Measurements from ENCODE around the gene PRKAB1.

Gene PRKAB1

DNA sequence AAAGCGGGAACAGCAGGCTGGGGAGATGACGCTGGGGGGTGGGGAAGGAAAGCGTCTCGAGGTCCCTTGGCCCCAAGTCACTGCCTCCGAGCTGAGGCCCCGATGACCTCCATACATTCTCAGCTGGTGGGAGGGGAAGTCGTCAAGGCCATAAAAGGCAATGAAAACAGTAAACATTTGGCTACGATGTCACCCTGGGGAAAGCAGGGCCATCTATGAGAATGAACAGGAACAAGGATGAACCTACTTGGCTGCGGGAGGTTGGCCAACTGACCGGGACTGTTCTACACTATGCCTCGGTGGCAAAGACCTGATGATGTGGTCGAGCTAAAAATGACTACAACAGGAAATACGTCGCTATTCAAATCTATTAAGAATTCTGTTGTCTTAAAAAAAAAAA lies 19.5 kb downstream of the PRKAB1 start:
- Histone ChIP-seq H3K27me3 (replicated peaks; ENCODE audit: insufficient read depth, low read length) (no peaks in the 10 kb centered on the region), H3K9me3 (replicated peaks; ENCODE audit: insufficient read depth, low read length) (no peaks in the 10 kb centered on the region), H3K4me1 (ENCODE audit: low read length) (0 out of 2 replicates have a peak, but pooled peaks cover 2% of the 10 kb centered on the region), H3K36me3 (replicated peaks; ENCODE audit: insufficient read depth, low read length) (no peaks in the 10 kb centered on the region), H3K9ac (ENCODE audit: low read length) (no peak overlapping the region), H3K9me2 (replicated peaks; ENCODE audit: insufficient read depth, low read length) (no peaks in the 10 kb centered on the region), H3K27ac (ENCODE audit: low read length) (no peak overlapping the region), H3K79me2 (ENCODE audit: low read length) (no peaks in the 10 kb centered on the region), H3K4me2 (ENCODE audit: low read depth, low read length) (no peak overlapping the region), H3F3A (ENCODE audit: insufficient read depth, low read length) (0 out of 2 replicates have a peak, but pooled peaks cover 3% of the 10 kb centered on the region), H4K20me1 (ENCODE audit: insufficient read depth, low read length) (no peaks in the 10 kb centered on the region), H3K4me3 (ENCODE audit: low read length) (no peak overlapping the region), H2AFZ (ENCODE audit: low read length) (no peak overlapping the region)
- TF ChIP-seq, protein P1, sequence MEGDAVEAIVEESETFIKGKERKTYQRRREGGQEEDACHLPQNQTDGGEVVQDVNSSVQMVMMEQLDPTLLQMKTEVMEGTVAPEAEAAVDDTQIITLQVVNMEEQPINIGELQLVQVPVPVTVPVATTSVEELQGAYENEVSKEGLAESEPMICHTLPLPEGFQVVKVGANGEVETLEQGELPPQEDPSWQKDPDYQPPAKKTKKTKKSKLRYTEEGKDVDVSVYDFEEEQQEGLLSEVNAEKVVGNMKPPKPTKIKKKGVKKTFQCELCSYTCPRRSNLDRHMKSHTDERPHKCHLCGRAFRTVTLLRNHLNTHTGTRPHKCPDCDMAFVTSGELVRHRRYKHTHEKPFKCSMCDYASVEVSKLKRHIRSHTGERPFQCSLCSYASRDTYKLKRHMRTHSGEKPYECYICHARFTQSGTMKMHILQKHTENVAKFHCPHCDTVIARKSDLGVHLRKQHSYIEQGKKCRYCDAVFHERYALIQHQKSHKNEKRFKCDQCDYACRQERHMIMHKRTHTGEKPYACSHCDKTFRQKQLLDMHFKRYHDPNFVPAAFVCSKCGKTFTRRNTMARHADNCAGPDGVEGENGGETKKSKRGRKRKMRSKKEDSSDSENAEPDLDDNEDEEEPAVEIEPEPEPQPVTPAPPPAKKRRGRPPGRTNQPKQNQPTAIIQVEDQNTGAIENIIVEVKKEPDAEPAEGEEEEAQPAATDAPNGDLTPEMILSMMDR (IDR thresholded peaks at IDR 0.05; ENCODE audit: low read length), result no peak
- TF ChIP-seq EZH2phosphoT487 (IDR thresholded peaks at IDR 0.05; ENCODE audit: low read length) (no peak), EZH2 (optimal IDR thresholded peaks at IDR 0.05; ENCODE audit: low read depth, low read length) (no peak)
- no peak for DNase-seq

DNA sequence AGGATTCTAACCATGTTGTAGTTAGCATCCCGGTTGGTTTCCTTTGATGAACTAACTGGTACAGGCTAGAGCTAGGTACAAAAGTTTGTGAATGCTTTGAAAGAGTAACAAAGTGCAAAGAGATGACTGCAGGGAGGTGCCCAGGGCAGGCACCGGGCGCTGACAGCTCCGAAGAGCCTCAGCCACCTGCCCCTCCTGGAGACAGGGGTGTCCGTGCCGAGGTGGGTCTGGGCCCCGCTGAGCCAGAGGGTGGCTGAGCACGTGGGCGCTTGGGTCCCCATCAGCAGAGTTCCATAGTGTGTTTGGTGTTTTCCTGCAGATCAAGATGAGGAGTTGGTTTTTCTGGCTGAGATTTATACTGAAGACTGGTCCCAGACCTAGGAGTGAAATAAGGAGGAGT lies 19.9 kb downstream of the PRKAB1 start:
- Histone ChIP-seq H3K4me3 (ENCODE audit: low read length) (no peak overlapping the region), H3K4me2 (ENCODE audit: low read depth, low read length) (no peak overlapping the region), H3K79me2 (ENCODE audit: low read length) (no peaks in the 10 kb centered on the region), H3K36me3 (replicated peaks; ENCODE audit: insufficient read depth, low read length) (no peaks in the 10 kb centered on the region), H3F3A (ENCODE audit: insufficient read depth, low read length) (no peaks in the 10 kb centered on the region), H3K27me3 (replicated peaks; ENCODE audit: insufficient read depth, low read length) (no peaks in the 10 kb centered on the region), H3K4me1 (ENCODE audit: low read length) (no peaks in the 10 kb centered on the region), H3K9me2 (replicated peaks; ENCODE audit: insufficient read depth, low read length) (no peaks in the 10 kb centered on the region), H4K20me1 (ENCODE audit: insufficient read depth, low read length) (no peaks in the 10 kb centered on the region), H3K9me3 (replicated peaks; ENCODE audit: insufficient read depth, low read length) (no peaks in the 10 kb centered on the region), H2AFZ (ENCODE audit: low read length) (no peak overlapping the region), H3K27ac (ENCODE audit: low read length) (no peak overlapping the region), H3K9ac (ENCODE audit: low read length) (no peak overlapping the region)
- TF ChIP-seq EZH2 (optimal IDR thresholded peaks at IDR 0.05; ENCODE audit: low read depth, low read length) (no peak), EZH2phosphoT487 (IDR thresholded peaks at IDR 0.05; ENCODE audit: low read length) (no peak)
- TF ChIP-seq, protein P1 (IDR thresholded peaks at IDR 0.05; ENCODE audit: low read length), result no peak
- no peak for DNase-seq

DNA sequence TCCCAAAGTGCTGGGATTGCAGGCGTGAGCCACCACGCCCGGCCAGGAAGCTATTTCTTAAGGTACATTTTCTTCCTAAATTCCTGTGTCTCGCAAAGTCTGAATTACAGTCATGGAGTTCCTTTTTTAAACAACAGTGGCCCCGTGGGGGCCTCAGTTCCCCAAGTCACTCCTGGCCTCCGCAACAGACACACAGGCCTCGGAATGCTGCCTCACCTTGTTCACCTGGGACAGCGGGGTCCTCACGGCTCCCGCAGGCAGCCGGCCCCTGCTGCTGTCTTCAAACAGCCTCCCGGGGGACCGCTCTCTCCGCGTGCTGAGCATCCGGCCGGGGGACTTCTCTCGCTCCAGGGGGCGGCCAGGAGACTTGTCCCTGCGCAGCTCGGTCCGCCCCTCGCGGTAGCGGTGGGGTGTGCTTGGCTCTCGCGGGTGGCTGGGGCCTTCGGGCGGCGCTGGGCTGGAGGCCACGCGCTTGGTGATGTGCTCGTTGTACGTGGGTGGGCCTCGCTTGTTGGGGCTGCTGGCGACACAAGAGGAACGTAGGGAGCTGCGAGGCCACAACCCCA lies 22.1 kb downstream of the PRKAB1 start:
- DNase-seq, result no peak
- Histone ChIP-seq H3K36me3 (replicated peaks; ENCODE audit: insufficient read depth, low read length) (no peaks in the 10 kb centered on the region), H3F3A (ENCODE audit: insufficient read depth, low read length) (no peaks in the 10 kb centered on the region), H3K9me3 (replicated peaks; ENCODE audit: insufficient read depth, low read length) (no peaks in the 10 kb centered on the region), H3K27ac (ENCODE audit: low read length) (no peak overlapping the region), H3K79me2 (ENCODE audit: low read length) (no peaks in the 10 kb centered on the region), H3K27me3 (replicated peaks; ENCODE audit: insufficient read depth, low read length) (no peaks in the 10 kb centered on the region), H3K4me3 (ENCODE audit: low read length) (no peak overlapping the region), H4K20me1 (ENCODE audit: insufficient read depth, low read length) (no peaks in the 10 kb centered on the region), H3K4me2 (ENCODE audit: low read depth, low read length) (no peak overlapping the region), H3K9me2 (replicated peaks; ENCODE audit: insufficient read depth, low read length) (no peaks in the 10 kb centered on the region), H3K4me1 (ENCODE audit: low read length) (no peaks in the 10 kb centered on the region), H3K9ac (ENCODE audit: low read length) (no peak overlapping the region), H2AFZ (ENCODE audit: low read length) (no peak overlapping the region)
- TF ChIP-seq, protein P1 (IDR thresholded peaks at IDR 0.05; ENCODE audit: low read length), result no peak
- TF ChIP-seq EZH2 (optimal IDR thresholded peaks at IDR 0.05; ENCODE audit: low read depth, low read length) (no peak), EZH2phosphoT487 (IDR thresholded peaks at IDR 0.05; ENCODE audit: low read length) (no peak)
